Vagina (tissue), 2 donors: ENCODE data around the gene TRIM10.

Source experiments
- POLR2A ChIP-seq, 2 donors: fragments of 450-650 bp; IDR thresholded peaks; one replicate each; pipeline ENCODE4 v1.6.1; 2017; ENCODE audit warnings: antibody characterized with exemption in 2 of 2, mild to moderate bottlenecking in 2 of 2, moderate library complexity in 2 of 2
- POLR2AphosphoS5 ChIP-seq, 2 donors: sonication (generic); formaldehyde crosslinking; IDR thresholded peaks; one replicate each; pipeline ENCODE4 v1.9.0; 2017; ENCODE audit warnings: antibody characterized with exemption in 2 of 2, mild to moderate bottlenecking in 2 of 2, low read depth in 1 of 2; ENCODE audit not compliant: insufficient read depth in 1 of 2
- TF ChIP-seq, protein P1 (sequence below), 3 experiments: fragments of 450-650 bp in 2 of 3; fragments of 200-600 bp in 1 of 3; sonication (generic) in 1 of 3; IDR thresholded peaks; one replicate each; pipeline ENCODE4 v1.5.1; 2017 to 2019; ENCODE audit warnings: antibody characterized with exemption in 3 of 3, mild to moderate bottlenecking in 2 of 3, moderate library complexity in 2 of 3

DNA sequence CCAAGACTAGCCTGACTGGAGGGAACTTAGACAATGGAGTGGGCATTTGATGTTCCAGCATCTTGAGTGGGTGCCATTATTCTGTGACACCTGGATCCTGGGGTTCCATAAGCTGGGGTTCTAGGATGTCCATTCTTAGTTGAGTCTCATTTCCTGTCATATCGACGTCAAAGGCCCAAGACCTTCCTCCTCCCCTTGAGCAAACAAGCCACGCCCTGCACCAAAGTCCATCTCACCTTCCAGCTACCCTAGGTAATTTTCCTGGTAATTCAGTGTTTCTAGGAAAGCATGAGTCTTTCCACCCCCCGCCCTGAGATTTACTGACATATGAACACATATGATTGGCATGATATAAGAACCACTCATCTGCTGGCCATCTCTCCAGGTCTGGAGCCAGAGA lies 25.3 kb downstream of the TRIM10 start, which contains the start of gene TRIM40:
- TF ChIP-seq, protein P1, sequence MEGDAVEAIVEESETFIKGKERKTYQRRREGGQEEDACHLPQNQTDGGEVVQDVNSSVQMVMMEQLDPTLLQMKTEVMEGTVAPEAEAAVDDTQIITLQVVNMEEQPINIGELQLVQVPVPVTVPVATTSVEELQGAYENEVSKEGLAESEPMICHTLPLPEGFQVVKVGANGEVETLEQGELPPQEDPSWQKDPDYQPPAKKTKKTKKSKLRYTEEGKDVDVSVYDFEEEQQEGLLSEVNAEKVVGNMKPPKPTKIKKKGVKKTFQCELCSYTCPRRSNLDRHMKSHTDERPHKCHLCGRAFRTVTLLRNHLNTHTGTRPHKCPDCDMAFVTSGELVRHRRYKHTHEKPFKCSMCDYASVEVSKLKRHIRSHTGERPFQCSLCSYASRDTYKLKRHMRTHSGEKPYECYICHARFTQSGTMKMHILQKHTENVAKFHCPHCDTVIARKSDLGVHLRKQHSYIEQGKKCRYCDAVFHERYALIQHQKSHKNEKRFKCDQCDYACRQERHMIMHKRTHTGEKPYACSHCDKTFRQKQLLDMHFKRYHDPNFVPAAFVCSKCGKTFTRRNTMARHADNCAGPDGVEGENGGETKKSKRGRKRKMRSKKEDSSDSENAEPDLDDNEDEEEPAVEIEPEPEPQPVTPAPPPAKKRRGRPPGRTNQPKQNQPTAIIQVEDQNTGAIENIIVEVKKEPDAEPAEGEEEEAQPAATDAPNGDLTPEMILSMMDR (IDR thresholded peaks at IDR 0.05): no peak
- TF ChIP-seq POLR2A (IDR thresholded peaks at IDR 0.05) (no peak), POLR2AphosphoS5 (IDR thresholded peaks at IDR 0.05; ENCODE audit: insufficient read depth in 1 of 2, low read depth in 1 of 2) (no peak)
